Sciatic nerve (tissue), 2 donors: ENCODE results near the gene GRIA4. TPM values are rescaled to one million over a fixed set of nuclear protein-coding genes. Genes with fewer than 3 reads are reported as not detected.

Experiments used
- ATAC-seq: fragments of 200-7000 bp; cut with Tn5 transposase; one replicate; pipeline ENCODE4 v1.9.1; 2020; ENCODE audit warnings: mild to moderate bottlenecking, moderate library complexity
- DNase-seq: peaks from one replicate; pipeline ENCODE4 v3.0.0-alpha.2; 2020; ENCODE audit warnings: low spot score
- intact Hi-C: fragments of 100-400 bp; cut with DNase I; formaldehyde crosslinking; loops from one replicate; pipeline ENCODE4 v1.14.2; 2022
- total RNA-seq: library from RNA; stranded (reverse); fragmentation: NEBNext Ultra II Directional; extraction: Animal tissue kit (Norgen Biotek cat#: 25700); gene quantifications from one replicate; pipeline ENCODE4 v1.2.1, GENCODE V29; 2021
- donor health status: DM: no; HTN: no; CAD: no.
- donor health status: DM: no; HTN: no; CAD: no.

GRIA4 gene
- total RNA-seq, 1 donor from 2014 or later, result 0.45 TPM

- intact Hi-C loops, result no loop called here
- DNase-seq, result no peak
- no peak for ATAC-seq
Measured at GRCh38 chr11:105632316-105632715, 22.4 kb downstream of the GRIA4 start.

GRCh38 chr11:105635466-105635865 lies 25.6 kb downstream of the GRIA4 start:
- intact Hi-C loops, result no loop called here
- DNase-seq (no peak), ATAC-seq (no peak)

DNA sequence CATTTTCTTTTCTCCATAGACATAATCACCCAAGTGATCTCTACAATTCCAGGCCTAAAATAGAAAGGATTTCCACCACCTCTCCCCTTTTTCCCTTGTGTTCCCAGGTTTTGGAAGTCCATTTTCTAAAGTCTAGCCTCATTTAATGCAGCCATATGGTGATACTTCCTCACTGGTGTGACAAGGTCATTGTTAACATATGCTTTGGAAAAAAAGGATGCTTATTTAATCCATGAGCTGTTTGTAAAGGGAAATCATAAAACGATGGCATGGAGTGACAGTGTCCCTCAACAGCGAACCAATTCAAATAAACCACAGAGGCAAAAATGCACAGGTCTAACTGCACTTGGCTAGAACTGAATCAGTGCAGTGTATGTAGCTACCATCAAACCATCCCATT lies 26.6 kb downstream of the GRIA4 start:
- no peak for ATAC-seq
- intact Hi-C loops, result no loop called here

DNA sequence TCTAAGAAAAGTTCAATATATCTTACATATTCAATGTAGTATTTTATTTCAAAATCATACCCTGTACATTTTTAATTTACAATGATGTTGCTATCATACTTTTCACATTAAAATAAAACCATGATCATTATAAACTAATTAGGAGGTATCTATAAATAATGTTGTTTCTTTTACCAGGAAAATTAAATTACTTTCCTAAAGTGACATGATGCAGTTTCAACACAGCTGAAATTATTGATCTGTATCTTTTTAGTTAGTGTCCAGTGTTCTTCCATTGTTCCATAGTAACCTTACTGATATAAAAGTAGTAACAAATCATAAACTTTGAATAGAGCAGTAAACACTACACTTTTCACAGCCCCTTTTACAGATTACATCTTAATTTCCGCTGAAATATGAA lies 29.7 kb downstream of the GRIA4 start:
- ATAC-seq, result no peak
- intact Hi-C loops, result no loop called here

More for the DNA sequence above, 26.6 kb downstream of the GRIA4 start:
- no peak for DNase-seq

DNA sequence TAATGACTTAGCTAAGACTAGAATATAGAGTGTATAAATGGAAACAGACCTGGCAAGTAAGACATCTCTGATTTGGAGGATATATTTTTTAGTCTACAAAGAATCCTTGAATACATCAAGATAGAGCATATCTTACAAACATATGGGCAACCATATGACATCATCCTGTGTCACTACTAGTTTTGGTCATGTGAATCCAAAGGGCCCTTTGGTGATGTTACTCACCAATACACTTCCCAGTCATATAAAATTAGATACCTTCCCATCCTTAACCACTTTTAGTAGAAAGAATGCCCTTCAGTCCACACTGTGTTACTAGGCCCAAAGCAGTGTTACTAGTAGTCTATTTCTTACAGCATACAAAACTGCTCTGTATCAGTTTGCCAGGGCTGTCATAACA lies 31.6 kb downstream of the GRIA4 start:
- no peak for ATAC-seq
- intact Hi-C loops, result no loop called here
- no peak for DNase-seq

More for the DNA sequence above, 29.7 kb downstream of the GRIA4 start:
- DNase-seq, result no peak

- ATAC-seq (no peak), DNase-seq (no peak)
- intact Hi-C loops, result no loop called here
Measured at GRCh38 chr11:105642870-105643269, 33.0 kb downstream of the GRIA4 start.

- intact Hi-C loops, result no loop called here
- no peak for DNase-seq
- ATAC-seq, result no peak
Measured at GRCh38 chr11:105644839-105645573, 35.1 kb downstream of the GRIA4 start.

DNA sequence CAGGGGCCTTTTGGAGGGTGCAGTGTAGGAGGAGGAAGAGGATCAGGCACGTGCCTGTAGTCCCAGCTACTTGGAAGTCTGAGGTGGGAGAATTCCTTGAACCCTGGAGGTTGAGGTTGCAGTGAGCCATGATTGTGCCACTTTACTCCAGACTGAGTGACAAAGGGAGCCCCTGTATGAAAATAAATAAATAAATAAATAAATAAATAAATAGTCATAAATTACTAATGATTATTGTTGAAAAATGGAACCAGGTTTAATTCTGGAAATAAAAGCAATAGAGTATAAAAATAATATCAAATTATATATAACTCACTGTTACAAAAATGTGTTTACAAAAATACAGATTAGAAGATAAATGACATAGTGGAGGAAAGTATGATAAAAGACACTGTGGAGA lies 37.9 kb downstream of the GRIA4 start:
- ATAC-seq (no peak), DNase-seq (no peak)
- intact Hi-C loops, result no loop called here

DNA sequence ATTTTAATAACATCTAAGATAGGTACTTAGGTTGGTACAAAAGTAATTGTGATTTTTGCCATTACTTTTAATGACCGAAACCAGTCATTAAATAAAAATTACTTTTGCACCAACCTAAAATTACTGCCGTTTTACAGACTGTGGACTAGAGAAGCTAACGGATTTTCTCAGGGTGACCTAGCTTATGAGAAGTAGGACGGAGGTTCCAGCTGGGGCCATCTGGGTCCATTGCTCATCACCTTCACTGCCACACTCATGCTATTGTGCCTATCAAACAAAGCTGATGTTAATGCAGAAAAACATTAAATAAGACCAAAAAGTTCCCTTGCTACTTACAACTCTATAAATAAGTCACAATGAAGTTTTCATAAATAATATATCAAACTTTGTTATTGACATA lies 38.9 kb downstream of the GRIA4 start:
- intact Hi-C loops, result no loop called here
- ATAC-seq (no peak), DNase-seq (no peak)

GRCh38 chr11:105665281-105665680 lies 55.4 kb downstream of the GRIA4 start:
- DNase-seq (no peak), ATAC-seq (no peak)
- intact Hi-C loops, result no loop called here

- ATAC-seq (no peak), DNase-seq (no peak)
- intact Hi-C loops, result no loop called here
Measured at GRCh38 chr11:105667441-105667840, 57.6 kb downstream of the GRIA4 start.

- ATAC-seq (no peak), DNase-seq (no peak)
- intact Hi-C loops, result no loop called here
Measured at GRCh38 chr11:105670811-105671210, 60.9 kb downstream of the GRIA4 start.

- ATAC-seq (no peak), DNase-seq (peak; percentile 53)
- intact Hi-C loops, result no loop called here
Measured at GRCh38 chr11:105673089-105673488, 63.2 kb downstream of the GRIA4 start.

DNA sequence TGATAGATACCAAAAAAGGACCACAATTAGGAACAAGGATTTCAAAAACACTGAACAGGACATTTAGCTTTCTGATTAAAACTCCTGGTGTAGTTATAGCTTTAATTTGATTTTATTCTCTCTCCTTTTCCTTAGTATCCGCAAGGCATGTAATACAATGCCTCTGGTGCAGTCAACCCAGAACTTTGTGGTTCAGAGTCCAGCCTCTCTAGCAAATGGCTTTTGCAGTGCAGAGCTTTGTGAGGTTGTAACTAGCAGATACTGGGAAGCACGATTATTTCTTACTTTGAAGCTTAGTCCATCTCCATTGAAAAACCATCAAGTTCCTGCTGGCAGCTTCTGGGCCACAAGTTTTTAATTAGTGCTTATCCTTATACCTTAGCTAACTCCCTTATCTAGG lies 79.8 kb downstream of the GRIA4 start:
- ATAC-seq (no peak), DNase-seq (no peak)
- intact Hi-C loops, result no loop called here

DNA sequence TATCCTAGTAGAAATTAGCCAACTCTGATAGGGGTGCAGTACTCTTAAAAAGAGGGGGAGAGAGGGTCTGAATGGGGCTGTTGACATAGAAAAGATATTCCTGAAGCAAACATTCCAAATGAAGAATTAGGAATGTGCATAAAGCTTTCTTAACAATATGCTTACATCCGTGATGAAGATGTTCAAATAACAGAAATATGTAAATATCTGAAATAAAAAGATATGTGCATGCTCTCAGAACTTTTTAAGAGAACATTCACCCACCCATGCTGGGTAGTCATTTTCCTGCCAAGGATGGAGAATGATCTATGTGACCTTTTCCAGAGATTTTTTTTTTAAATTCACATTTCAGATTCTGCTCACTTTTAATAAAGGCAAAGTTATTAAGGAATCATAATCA lies 80.6 kb downstream of the GRIA4 start:
- intact Hi-C loops, result no loop called here
- DNase-seq, result no peak
- no peak for ATAC-seq

DNA sequence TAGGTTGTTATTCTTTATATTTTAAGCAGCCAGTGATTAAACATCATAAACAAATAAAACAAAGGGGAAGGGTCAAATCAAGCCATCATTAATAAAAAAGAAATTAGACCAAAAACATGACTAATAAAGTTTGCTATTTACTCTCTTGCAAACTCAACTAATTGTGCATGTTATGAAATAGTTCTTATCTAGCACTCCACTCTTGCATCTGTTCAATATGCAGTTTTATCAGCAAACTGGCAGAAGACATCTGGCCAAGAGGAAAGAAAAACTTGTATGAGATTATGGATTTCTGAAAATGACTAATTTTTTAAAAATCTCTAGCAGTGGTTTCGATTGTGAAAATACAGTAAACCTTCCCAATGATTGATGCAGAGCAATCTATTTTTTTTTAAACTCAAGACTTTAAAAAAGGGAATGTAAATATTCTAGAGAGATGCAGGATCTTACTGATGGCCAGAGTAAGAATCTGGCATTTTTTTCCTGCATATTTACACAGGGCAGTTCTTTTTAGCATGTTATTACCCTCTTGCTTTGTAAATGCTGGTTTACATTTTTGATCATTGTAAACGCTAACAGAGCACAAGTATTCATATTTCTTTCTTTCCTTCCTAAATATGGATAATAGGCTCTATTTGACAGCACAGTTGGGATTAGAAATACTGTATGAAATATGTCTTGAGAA lies 83.3 kb downstream of the GRIA4 start:
- DNase-seq, result no peak
- intact Hi-C loops, result no loop called here

GRCh38 chr11:105696000-105696399 lies 86.1 kb downstream of the GRIA4 start:
- DNase-seq, result no peak
- no peak for ATAC-seq
- intact Hi-C loops, result no loop called here

More for the DNA sequence above, 83.3 kb downstream of the GRIA4 start:
- no peak for ATAC-seq

GRCh38 chr11:105697291-105697690 lies 87.4 kb downstream of the GRIA4 start:
- DNase-seq (no peak), ATAC-seq (no peak)
- intact Hi-C loops, result no loop called here

DNA sequence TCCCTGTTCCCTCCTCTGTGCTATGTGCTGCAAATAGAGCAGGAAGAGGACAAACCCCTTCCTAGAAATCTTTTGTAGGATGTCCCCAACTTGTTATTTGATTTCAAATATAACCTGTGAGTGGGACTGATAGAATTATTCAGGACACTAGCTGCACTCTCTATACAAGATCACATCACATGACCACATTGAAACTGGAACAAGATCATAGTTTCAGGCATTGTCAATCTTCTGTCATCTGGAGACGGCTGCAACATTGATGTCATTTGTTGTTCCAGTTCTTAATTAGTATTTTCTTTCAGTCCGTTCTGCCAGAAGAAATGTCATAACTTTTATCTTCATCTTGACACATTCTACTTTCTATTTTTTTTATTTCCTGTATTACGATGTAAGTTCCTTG lies 89.3 kb downstream of the GRIA4 start:
- ATAC-seq, result no peak
- no peak for DNase-seq

DNA sequence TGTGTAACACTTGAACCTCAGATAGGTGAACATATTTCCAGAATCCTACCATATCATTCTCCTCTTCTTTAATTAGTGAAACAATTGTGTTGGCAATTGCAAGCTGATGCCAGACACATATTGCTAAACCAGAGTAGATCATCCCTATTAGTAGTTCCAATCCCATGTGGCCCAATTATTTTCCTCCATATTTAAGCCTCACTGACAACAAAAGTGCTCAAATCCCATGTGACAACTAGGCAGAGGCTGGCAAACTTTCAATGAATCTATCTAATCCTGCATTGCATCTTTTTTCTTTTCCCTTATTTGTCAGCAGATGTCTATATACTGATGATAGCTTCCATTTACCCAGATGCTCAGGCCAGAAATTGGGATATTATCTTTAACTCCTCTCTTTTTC lies 90.4 kb downstream of the GRIA4 start:
- no peak for ATAC-seq
- intact Hi-C loops, result no loop called here
- DNase-seq, result no peak

More for the DNA sequence above, 89.3 kb downstream of the GRIA4 start:
- intact Hi-C loops, result no loop called here

GRCh38 chr11:105701098-105701497 lies 91.2 kb downstream of the GRIA4 start:
- intact Hi-C loops, result no loop called here
- DNase-seq (no peak), ATAC-seq (no peak)
